NT2/D1 (cell line): Measurements from ENCODE around the gene HTR5A.
"Not testable (repeated sequence)": the region's sequence is repeated elsewhere in the genome, so short reads cannot be mapped to it uniquely, and the experiment has no call there.

Experiments
- DNase-seq: peaks from one replicate; pipeline ENCODE4 v3.0.0-alpha.2; 2011; ENCODE audit warnings: low read depth, low spot score
- H3K27me3 ChIP-seq: 2 replicates; pipeline ENCODE4 v1.6.0; 2011; ENCODE audit warnings: mild to moderate bottlenecking; ENCODE audit not compliant: insufficient read length, insufficient read depth
- H3K36me3 ChIP-seq: 2 replicates; pipeline ENCODE4 v1.6.1; 2011; ENCODE audit warnings: mild to moderate bottlenecking, low read length, mixed read lengths; ENCODE audit not compliant: insufficient read depth, insufficient read length
- H3K4me1 ChIP-seq: 2 replicates; pipeline ENCODE4 v1.5.1; 2011; ENCODE audit not compliant: insufficient read depth, insufficient read length
- H3K4me3 ChIP-seq: 2 replicates; pipeline ENCODE4 v1.5.1; 2011; ENCODE audit warnings: low read depth; ENCODE audit not compliant: insufficient read length
- H3K9ac ChIP-seq: 2 replicates; pipeline ENCODE4 v1.6.0; 2011; ENCODE audit warnings: low read depth; ENCODE audit not compliant: insufficient read length
- H3K9me3 ChIP-seq: 2 replicates; pipeline ENCODE4 v1.5.1; 2011; ENCODE audit warnings: mild to moderate bottlenecking, low read length; ENCODE audit not compliant: insufficient read depth
- SUZ12 ChIP-seq: IDR thresholded peaks from 2 replicates; pipeline ENCODE4 v1.6.1; 2011; ENCODE audit not compliant: insufficient read length, insufficient read depth; ENCODE audit errors: extremely low read depth
- YY1 ChIP-seq: IDR thresholded peaks from 2 replicates; pipeline ENCODE4 v1.6.1; 2011; ENCODE audit not compliant: insufficient read length, insufficient read depth
- ZNF274 ChIP-seq: IDR thresholded peaks from 2 replicates; pipeline ENCODE4 v1.6.1; 2011; ENCODE audit warnings: mild to moderate bottlenecking, low read depth, low read length

Gene HTR5A

GRCh38 chr7:155069992-155070751, at the start of gene HTR5A:
TSS of gene HTR5A (plus strand) at chr7:155070324. CDS start at chr7:155070900, 576 bp downstream.
- peak; percentile 91 for DNase-seq

DNA sequence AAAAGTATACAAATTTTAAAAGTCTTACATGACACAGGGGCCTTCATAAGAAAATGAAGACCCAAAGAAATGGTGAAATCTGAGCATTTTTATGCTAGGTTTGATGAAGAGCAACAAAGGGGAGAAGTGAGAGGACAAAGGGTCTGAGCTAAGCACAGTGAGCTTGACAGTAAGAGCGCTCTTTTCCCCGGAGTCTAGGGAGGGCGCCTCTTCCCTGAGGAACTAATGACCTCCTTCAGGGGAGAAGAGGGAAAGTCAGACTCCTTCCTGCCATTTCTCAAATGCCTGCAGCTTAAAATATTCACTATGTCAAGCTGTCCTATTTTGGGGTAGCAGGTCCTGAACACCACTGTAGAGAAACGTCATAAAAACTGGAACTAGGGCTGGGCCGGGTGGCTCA, 49.1 kb upstream of the HTR5A start:
- Histone ChIP-seq H3K4me3 (no peak overlapping the region), H3K27me3 (no peaks in the 10 kb centered on the region), H3K4me1 (no peaks in the 10 kb centered on the region), H3K9me3 (no peaks in the 10 kb centered on the region), H3K36me3 (no peaks in the 10 kb centered on the region), H3K9ac (no peak overlapping the region)
- TF ChIP-seq SUZ12 (no peak), YY1 (no peak), ZNF274 (no peak)
- peak; percentile 40 for DNase-seq

More at GRCh38 chr7:155069992-155070751, at the start of gene HTR5A:
- Histone ChIP-seq H3K9me3 (no peaks in the 10 kb centered on the region), H3K27me3 (peaks cover 26% of the 10 kb centered on the region), H3K4me1 (no peaks in the 10 kb centered on the region), H3K36me3 (no peaks in the 10 kb centered on the region), H3K9ac (no peak within 1 kb of the TSS), H3K4me3 (peak within 1 kb of the TSS; percentile 21)
- TF ChIP-seq YY1 (no peak), SUZ12 (no peak), ZNF274 (no peak)

- Histone ChIP-seq H3K4me1 (no peaks in the 10 kb centered on the region), H3K27me3 (no peaks in the 10 kb centered on the region), H3K4me3 (no peak overlapping the region), H3K9me3 (no peaks in the 10 kb centered on the region), H3K9ac (no peak overlapping the region), H3K36me3 (no peaks in the 10 kb centered on the region)
- no peak for DNase-seq
- no peak for TF ChIP-seq YY1
Observed at GRCh38 chr7:155021699-155022145, 48.4 kb upstream of the HTR5A start.

- no peak for TF ChIP-seq SUZ12
- no peaks in the 10 kb centered on the region for H3K9me3 ChIP-seq
- H3K4me1 ChIP-seq = no peaks in the 10 kb centered on the region
- no peaks in the 10 kb centered on the region for H3K36me3 ChIP-seq
- H3K9ac ChIP-seq = no peak overlapping the region
- DNase-seq = no peak
- no peak overlapping the region for H3K4me3 ChIP-seq
- H3K27me3 ChIP-seq = no peaks in the 10 kb centered on the region
Observed at GRCh38 chr7:155027879-155028278, 42.2 kb upstream of the HTR5A start.

GRCh38 chr7:155032978-155033377, 37.1 kb upstream of the HTR5A start:
- Histone ChIP-seq H3K36me3 (no peaks in the 10 kb centered on the region), H3K4me1 (no peaks in the 10 kb centered on the region), H3K9me3 (no peaks in the 10 kb centered on the region; the same call in 1 of the 2 replicates), H3K27me3 (no peaks in the 10 kb centered on the region), H3K9ac (no peak overlapping the region), H3K4me3 (no peak overlapping the region)
- TF ChIP-seq ZNF274 (no peak), YY1 (no peak), SUZ12 (no peak)
- DNase-seq = no peak

- not testable (repeated sequence) for H3K4me3 ChIP-seq, DNase-seq, H3K36me3 ChIP-seq, H3K9me3 ChIP-seq, H3K4me1 ChIP-seq, H3K27me3 ChIP-seq, H3K9ac ChIP-seq
Observed at GRCh38 chr7:155034495-155034894, 35.6 kb upstream of the HTR5A start.

- no peaks in the 10 kb centered on the region for H3K36me3 ChIP-seq
Observed at GRCh38 chr7:155038335-155038734, 31.8 kb upstream of the HTR5A start.

More at GRCh38 chr7:155038335-155038734, 31.8 kb upstream of the HTR5A start:
- Histone ChIP-seq H3K9ac (no peak overlapping the region), H3K9me3 (no peaks in the 10 kb centered on the region; the same call in 1 of the 2 replicates), H3K4me1 (no peaks in the 10 kb centered on the region), H3K27me3 (no peaks in the 10 kb centered on the region), H3K4me3 (no peak overlapping the region)
- TF ChIP-seq SUZ12 = no peak
- TF ChIP-seq ZNF274 = no peak
- TF ChIP-seq YY1 = no peak
- DNase-seq = no peak
